CD4-positive, alpha-beta T cell treated with Interleukin-10 for 1 hour (primary cell): ENCODE measurements around the gene CDON.
"Not testable (repeated sequence)": the region's sequence is repeated elsewhere in the genome, so short reads cannot be mapped to it uniquely, and the experiment has no call there.

Experiments used
- DNase-seq: peaks from one replicate; pipeline ENCODE4 v3.0.0-alpha.2; 2020

CDON gene

DNA sequence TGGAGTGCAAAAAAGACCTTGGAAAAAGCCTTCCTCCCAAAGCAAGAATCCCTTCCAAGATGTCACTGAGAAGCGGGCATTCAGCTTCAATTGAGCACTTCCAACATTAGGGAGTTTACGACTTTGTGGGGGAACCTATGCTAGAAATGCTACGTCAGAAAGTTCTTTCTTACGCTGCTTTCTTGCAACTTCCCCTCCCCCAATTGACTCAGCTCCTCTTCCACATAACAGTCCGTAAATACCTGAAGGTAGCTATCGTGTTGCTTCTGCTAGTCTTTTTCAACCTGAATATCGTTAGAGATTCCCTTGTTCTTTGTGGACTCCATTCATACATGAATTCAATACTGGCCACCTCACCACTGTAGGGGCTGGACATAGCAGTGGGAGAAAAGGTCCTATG, 69.8 kb downstream of the CDON start:
- no peak for DNase-seq

DNA sequence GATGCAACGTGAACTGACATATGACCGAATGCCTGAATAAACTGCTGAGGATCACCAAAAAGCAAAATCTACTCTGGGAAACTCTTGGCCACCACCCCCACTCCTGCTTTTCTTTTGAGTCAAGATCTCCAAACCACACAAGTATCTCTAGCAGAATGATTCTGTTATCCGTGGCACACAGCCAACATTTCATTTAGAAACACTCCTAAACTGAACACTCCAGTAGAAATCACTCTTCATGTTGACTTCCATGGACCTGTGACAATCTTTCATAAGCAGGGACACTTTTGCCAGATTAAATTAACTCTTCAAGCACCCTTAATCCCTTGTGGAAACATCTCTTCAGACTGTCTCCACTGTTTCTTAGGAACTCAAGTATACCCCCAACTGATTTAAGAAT, 72.4 kb downstream of the CDON start:
- no peak for DNase-seq

DNA sequence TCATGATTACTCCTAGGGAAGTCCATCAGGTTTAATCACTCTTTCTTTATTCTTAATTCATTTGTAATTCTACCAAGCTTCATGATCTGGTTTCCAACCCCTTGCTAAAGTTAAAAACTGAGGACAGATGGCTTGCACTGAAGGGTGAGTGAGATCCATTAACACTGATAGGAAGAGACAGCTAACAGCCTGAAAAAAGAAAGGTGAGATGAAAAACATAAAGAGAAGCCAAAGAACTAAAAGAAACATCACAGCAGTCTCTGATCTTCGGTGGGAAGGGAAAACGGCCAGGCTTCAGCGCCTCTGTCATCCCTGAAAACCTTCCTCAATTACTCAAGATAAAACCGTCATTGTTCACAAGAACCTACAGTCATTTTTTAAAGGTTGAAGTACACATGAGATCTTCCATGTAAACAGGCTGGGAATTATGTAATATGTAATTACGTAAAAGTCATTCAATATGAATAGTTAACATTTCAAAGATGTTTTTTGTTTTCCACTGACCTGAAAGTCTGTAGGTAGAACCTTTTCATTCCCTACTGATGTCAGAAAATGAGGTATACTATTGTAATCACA, 75.5 kb downstream of the CDON start:
- no peak for DNase-seq

DNA sequence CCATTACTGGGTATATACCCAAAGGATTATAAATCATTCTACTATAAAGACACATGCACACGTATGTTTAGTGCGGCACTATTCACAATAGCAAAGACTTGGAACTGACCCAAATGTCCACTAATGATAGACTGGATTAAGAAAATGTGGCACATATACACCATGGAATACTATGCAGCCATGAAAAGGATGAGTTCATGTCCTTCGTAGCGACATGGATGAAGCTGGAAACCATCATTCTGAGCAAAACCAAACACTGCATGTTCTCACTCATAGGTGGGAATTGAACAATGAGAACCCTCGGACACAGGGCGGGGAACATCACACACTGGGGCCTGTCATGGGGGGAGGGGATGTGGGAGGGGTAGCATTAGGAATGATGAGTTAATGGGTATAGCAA, 76.7 kb downstream of the CDON start:
- not testable (repeated sequence) for DNase-seq

DNA sequence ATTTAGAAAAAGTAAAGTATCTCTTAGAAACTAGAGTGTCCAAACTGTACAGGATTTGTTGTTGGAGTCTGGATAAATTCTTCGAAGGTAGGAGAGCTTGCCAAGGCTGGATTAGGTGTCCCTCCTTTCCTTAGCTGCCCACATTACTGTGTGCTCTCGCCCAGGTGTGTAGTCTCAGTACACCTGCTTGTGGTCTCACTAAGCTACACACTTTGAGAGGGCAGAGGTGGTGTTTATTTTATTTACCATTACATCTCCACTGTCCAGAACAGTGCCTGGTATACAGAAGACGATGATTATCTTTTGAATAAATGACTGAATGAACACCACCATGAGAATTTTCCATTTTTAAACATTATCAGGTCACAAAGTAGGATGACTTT, 80.3 kb downstream of the CDON start:
- DNase-seq: no peak

DNA sequence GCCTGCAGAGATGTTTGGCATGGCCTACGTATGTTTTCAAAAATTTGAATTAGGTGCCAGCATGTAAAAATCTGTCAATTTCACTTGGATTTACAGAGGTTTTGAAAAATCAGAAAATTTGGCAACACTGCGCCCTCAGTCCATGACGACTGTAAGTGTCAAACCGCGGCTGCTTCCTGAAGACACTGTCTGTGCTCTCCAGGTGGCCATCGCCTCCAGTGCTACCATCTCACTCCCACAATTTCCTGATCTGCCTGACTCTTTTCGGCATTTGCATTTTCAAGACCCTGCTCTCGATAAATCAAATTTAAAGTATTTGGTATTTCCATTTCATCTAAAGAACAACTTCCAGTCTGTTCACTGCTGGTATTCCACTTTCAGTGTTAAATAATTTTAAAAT, 82.2 kb downstream of the CDON start:
- no peak for DNase-seq

DNA sequence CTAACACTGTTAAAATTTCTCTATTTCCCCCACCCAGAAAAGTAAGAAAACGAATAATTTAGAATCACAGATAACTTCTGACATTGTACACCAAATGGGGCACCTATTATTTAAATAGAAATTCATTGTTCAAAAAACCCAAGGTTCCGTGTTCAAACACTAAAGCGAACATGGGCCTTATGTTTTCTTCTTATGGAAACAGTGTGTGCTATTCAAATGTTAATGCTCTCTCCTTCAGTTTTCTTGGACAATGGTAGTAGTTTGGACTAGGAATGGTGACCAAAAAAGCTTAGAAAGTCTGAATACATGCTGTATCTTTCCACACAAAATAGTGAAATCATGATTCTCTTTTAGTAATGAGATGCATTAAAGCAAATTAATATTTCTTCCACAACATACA, 83.2 kb downstream of the CDON start:
- DNase-seq: no peak

DNA sequence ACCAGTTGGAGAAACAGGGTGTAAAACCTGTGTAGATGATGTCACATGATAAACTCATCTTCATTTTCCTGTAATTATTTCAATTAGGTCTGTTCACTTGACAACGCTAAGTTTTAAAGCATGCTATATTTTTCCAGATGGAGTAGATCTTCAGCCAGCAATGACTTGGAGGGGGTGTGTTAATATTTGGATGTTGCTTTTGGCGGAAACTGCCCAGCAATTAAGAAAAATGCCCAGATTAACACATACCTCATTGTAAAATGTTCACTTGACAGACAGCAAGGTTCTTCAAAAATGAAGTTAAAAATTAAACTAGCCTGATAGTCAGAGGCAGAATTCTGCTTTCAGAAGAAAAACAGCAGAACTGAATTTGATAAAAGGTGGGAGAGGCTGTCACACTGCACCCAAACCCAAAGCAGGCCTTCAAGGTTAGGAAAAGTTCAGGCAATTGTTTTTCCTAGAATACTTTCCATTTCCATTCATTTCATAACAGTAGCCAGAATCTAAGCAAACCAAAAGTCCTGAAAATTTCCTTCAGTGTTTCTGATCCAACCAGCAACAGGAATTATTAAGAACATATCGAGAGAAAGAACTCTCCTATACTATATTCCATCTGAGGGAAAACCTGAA, 83.8 kb downstream of the CDON start:
- no peak for DNase-seq

DNA sequence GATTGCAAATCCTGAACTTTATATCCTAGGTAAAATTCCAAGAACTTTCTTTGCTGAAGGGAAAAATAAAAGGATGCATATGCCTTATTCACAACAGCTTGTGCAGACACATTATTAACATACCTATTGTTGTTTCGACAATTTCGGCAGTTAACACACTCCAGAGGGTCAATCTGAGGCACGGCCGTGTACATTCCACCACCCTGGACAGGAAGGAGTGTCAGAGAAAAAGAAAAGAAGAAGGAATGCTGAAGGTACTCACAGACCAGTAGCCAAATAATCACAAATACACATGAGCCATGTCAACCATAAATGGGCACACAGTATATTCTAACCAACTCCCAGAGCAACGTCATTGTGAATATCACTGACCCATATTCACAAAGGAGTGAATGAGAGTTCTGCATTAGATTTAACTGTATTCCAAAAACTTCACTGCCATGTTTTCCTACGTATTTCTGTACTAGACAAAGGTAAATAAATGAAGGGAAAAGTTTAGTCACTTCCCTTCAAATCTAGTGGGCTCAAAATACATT, 84.4 kb downstream of the CDON start:
- no peak for DNase-seq

DNA sequence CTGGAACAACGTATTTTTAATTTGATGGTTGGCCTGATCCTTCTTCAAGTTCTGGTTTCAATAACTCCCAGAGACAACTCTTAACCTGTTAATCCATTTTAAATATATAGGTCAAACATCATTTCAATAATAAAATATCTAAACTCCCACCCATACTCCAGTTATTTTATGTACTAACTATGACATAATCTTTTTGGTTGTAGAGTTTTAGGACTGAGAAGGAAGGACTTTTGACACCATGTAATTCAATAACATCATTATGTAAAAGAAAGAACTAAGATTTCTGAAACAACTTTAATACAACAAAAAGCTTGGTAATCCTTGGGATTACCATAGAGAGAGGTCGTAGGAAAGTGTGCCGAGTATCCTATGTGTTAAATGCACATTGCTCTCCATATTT, 85.3 kb downstream of the CDON start:
- DNase-seq: no peak

DNA sequence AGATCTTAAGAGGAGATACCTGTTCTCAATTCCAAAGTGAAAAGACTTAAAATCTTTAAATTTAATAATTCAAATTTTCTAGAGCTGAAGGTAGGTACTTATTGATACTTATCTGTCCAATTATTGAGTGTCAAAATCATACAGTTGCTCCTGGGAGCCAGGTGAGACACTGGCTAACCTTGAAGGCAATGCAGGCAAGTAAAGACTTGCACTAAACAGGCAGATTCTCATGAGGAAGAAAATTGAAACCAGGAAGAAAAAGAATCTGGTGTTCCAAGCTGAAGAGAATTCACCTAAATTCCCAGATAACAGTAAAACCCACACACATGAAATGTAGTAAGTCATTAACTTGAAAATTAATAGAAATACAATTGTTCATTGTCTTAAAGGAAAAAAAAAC, 86.5 kb downstream of the CDON start:
- DNase-seq: no peak

DNA sequence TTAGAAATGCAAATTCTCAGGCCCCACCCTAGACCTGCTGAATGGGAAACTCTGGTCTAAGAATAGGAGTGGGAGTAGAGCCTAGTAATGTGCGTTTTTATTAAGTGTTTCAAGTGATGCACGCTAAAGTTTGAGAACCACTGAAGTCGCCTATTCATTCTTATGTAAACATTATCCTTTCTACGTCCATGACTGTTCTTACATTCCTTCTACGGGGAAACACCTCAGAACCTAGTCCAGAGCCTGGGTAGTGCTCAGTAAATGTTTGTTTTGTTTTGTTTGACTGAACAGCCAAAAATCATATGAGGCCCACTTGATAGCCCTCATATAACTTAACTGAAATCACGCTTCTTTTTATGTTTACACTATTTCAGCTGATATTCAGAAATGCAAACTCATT, 87.0 kb downstream of the CDON start:
- DNase-seq: no peak

DNA sequence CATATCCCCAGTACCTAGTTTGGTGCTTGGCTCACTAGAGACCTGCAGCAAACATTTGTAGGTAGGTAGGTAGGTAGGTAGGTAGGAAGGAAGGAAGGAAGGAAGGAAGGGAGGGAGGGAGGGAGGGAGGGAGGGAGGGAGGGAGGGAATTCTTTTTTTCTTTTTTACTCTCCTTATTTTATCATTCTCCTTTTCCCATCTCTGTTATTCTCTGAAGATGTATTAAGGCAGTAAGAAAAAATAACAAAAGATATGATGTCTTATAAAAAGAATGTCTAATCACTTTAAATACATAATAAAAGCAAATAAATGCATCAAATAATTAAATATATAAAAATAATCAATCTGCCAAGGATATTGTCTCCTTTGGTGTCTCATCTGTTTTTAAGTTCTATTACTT, 88.4 kb downstream of the CDON start:
- no peak for DNase-seq

DNA sequence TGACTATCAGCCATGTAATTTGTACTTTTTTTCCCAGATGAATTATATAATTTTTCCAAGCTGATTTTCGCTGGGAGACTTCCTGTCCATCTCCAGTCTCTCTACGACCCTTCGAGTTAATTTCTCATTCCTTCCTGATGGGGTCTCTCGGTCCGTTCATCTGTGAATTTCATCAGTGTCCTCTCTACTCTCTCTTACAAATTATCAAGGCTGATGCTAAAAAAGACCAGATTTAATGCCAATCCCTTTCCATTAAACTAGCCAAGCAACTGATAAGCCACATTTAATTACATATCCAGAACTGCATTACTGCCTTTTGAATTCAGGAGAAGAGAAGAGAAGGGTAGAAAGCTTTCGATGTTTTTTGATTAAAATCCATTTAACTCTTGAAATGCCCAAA, 91.0 kb downstream of the CDON start:
- DNase-seq: no peak

DNA sequence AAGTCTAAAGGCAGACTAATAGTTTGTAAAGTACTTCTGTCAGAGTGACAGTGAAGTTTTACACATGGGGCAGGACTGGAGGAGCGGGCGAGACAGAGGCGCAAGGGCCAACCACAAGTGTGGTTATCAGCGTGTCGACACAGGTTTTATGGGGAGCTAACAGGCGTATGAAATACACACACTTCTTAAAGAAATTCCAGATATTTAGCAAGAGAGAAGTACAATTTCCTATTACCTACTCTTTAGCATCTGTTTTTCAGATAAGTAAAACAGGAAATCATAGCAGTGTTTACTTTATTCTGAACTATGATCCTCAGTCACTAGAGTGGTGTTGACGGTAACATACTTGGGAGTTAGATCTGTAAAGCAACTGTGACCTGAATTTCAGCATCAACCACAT, 94.3 kb downstream of the CDON start:
- DNase-seq: no peak

DNA sequence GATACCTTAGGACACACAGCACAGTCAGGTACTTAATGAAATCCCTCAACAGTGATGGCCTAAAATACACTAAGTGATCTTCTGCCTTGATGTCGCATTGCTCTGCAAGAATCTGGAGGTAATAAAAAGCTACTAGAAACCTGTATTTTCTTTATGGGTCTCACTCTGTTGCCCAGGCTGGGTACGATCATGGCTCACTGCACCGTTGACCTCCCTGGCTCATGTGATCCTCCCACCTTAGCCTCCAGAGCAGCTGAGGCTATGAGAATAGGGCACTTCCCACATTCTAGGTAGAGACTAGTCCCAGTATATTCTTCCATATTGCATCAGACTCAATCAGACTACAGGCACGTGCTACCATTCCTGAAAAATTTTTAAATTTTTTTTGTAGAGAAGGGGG, 95.2 kb downstream of the CDON start:
- no peak for DNase-seq

DNA sequence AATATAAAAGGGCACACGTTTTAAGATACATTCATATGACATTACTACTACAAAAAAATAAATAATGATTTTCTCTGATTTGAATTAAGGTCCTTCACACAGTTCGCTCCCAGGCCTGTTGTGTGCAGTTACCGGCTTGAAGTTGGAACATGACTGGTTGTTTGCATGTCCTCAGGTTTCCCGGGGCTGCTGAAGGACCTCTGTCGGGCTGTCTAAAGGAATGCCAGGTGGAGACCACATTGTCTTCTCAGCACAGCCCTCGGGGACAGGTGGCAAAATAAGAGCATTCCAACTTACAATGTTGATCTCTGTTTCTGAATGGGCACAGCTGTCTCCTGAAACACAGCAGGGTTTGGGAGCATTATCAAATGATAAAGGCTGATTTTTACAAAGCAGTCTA, 101.9 kb downstream of the CDON start:
- no peak for DNase-seq

DNA sequence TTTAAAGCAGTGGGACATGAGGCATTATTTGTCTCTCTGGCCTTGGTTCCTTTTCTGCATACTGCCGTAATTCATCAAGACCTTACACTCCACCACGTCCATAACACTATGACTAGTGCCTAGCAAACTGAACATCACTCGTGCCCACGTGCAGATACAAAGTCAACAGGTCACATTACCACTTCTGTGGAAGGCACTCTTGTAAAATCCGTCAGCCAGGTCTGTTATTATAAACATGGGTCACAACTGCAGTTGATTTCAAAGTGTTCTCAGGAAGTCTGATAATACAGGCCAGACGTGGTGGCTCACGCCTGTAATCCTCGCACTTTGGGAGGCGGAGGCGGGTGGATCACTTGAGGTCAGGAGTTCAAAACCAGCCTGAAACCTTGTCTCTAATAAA, 102.7 kb downstream of the CDON start:
- DNase-seq: no peak

DNA sequence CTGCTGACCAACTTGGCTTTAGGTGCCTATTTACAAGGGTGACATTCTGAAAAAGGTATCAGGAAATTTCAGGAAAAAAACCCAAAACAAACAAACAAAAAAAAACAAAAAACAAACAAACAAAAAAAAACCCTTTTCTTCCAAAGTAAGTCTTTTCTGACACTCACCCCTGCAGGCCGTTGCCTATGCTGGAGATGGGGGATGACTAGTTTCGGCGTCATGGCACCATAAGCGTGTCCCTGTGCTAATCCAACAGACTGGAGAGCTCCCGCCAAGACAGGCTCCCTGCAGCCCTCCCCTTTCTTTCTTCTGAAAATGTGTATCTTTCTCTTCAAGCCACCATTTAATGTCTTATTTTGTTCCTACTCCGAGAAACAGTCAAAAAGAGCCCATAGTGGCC, 103.2 kb downstream of the CDON start:
- DNase-seq: no peak

DNA sequence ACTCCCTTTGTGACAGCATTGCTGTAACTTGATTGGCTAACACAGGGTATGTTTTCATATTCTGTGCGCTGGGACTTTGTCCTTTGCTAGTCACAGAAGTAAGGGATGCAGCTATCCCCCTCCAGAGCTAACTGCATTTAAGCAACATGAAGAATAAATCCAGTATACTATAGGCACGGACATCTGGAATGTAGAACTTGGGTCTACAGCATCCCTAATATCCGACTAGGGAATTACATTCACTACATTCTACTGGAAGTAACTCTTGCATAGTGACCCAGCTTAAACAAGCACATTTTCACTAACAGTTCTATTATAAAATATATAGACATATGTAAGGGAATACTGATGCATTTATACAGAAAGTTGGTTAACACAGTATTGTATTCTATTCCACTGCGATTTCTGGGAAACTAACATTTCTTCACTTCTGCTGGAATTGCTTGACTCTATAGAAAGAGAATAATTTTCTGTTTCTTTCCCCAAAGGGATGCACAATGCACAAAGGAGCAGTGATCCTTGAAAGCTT, 103.7 kb downstream of the CDON start:
- DNase-seq: no peak

DNA sequence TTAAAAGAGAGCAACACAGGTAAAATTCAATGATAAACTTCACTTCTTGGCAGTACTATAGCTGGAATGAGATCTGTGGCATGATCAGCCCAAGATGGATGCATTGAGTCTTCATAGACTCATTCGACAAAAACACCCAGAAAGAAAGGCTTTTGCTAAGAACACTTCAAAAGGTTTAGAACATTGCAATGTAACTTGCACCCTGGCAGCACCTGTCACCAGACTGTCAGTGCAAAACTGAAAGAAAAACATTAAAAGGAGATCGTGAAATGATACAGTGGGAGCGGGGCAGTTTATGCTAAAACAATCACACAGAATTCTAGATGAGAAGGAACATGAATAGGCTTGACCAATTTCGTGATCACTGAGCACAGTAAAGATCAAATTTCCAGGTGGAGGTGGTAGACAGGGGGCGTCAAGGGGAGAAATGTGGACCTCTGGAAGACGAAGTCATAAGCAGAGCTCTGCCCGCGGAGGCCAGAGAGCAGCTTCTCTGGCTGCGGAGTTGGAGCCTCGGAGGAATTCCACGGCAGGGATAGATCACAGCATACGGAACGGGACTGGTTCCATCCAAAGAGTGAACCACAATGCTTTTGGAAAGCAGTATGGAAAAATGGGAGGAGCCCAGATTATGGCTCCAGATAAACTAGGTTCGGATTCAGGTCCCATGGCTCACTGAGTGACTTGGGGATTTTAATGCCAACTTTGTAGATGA, 104.9 kb downstream of the CDON start:
- no peak for DNase-seq

DNA sequence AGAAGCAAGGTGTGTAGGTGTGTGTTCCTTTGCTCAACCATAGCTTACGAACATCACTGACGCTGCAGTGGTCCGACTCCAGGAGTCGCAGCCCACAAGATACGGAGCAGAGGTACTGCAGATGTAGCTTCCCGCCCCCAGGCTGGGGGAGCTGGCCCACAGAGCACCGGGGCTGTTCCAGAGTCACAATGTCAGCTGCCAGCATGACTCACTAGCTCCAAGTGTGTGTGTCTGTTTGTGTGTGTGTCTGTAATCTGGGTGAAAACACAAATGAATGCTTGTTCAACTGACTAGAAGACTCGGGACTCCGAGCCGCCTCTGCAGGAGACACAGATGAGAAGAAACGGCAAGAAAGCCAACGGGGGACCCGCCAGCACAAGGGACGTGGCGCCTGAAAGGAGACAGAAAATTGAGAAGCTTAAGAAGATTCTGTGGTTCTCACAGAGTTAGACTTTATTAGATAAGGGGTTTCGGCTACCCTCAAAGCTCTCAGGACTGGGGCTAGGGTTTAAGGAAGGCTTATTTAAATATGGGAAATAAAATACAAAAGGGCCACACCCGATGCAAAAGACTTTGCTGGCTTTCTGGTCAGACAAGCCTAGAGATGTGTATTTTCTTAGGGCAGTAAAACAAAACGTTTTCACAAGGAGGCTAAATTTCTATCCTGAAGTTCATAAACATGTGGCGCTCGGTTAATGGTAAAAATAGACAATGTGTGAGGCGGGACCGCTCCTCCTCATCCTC, 106.1 kb downstream of the CDON start:
- DNase-seq: no peak

DNA sequence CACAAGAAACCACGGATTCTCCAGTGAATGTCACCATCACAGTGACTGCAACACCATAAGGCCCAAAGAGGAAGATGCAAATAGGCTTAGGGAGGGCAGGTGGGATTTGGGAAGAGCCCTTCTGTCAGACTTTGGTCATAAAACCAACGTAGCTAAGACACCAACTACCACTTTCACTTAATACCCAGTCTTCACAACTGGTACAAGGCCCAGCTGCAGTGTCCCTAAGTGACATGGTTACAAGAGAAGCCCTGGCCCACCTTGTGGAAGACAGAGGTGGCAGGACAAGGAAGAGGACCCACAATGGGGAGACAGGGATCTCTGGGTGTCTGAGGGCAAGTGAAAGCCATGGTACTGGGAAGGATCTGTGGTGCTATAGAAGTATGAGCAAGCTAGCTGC, 106.8 kb downstream of the CDON start:
- DNase-seq: no peak
